HG03039 (cell line): Measurements from ENCODE around the gene LSP1.
"Not testable (repeated sequence)": the region's sequence is repeated elsewhere in the genome, so short reads cannot be mapped to it uniquely, and the experiment has no call there.

Experiments used
- ATAC-seq: cut with Tn5 transposase; IDR thresholded peaks from one replicate; pipeline ENCODE4 v1.9.1; 2021; ENCODE audit warnings: mild to moderate bottlenecking, moderate library complexity; ENCODE audit not compliant: unreplicated experiment

The LSP1 gene, protein sequence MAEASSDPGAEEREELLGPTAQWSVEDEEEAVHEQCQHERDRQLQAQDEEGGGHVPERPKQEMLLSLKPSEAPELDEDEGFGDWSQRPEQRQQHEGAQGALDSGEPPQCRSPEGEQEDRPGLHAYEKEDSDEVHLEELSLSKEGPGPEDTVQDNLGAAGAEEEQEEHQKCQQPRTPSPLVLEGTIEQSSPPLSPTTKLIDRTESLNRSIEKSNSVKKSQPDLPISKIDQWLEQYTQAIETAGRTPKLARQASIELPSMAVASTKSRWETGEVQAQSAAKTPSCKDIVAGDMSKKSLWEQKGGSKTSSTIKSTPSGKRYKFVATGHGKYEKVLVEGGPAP

DNA sequence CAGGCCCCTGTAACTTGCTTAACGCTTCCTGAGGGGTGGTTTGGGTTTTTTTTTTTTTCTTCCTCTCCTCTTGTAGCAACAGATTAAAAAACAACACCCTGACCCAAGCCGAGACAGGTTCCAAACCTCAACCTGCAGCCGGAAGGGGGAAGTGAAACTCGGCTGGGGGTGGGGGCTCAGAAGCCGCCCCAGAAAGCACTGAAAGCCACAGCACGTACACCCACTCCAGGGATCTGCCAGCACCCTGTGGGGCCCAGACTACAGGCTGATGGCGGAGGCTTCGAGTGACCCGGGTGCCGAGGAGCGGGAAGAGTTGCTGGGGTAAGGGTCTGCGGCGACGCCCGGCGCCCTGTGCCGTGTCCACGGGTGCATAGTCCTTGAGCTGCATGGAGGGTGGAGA is at the start of gene LSP1:
TSS of gene LSP1 (plus strand) at position 208 of the 400 bp plus-strand sequence. CDS start at position 269, 61 bp downstream.
- ATAC-seq = peak; percentile 30

DNA sequence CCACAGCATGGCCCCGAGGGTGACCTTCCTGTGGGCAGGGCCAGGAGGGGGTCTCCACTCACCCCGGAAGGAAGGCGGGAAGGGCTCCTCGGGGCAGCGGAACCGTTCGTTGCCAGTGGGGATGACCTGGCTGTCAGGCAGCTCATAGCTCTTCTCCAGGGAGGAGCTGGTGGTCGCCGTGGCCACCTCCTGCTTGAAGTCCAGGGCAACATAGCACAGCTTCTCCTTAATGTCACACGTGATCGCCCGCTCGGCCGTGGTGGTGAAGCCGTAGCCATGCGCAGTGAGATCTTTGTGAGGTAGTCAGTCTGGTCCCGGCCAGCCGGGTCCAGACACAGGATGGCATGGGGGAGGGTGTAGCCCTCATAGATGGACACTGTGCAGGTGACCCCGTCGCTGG is 49.6 kb upstream of the LSP1 start:
- ATAC-seq = no peak

DNA sequence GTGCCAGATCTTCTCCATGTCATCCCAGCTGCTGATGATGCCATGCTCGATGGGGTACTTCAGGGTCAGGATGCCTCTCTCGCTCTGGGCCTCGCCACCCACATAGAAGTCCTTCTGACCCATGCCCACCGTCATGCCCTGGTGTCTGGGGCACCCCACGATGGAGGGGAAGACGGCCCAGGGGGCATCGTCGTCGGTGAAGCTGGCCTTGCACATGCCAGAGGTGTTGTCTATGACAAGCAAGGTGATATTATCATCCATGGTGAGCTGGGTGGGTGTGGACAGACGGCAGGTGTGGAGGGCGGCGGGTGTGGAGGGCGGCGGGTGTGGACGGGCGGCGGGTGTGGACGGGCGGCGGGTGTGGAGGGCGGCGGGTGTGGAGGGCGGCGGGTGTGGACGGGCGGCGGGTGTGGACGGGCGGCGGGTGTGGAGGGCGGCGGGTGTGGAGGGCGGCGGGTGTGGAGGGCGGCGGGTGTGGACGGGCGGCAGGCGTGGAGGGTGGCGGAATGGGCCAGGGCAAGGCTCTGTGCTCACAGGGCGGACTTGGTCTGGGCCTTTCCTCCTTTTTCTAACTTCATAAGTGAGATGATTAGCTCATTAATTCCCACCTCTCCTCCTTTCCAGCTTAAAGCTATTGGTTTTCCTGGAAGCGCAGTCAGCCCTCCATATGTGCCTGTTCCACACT is 48.9 kb upstream of the LSP1 start:
- ATAC-seq = not testable (repeated sequence)

DNA sequence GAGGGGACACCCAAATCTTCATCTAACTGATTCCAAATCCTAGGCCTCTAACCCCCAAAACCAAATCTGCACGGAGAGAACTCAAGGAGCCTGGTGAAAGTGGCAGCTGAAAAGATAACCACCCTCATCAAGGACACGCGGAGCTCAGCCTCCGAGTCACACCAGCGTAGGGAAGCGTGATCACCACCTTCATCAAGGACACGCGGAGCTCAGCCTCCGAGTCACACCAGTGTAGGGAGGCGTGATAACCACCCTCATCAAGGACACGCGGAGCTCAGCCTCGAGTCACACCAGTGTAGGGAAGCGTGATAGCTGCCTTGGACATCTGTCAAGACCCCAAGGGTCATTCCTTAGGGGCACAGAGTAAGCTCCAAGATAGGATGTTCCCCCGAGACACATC is 47.4 kb upstream of the LSP1 start:
- ATAC-seq = no peak

DNA sequence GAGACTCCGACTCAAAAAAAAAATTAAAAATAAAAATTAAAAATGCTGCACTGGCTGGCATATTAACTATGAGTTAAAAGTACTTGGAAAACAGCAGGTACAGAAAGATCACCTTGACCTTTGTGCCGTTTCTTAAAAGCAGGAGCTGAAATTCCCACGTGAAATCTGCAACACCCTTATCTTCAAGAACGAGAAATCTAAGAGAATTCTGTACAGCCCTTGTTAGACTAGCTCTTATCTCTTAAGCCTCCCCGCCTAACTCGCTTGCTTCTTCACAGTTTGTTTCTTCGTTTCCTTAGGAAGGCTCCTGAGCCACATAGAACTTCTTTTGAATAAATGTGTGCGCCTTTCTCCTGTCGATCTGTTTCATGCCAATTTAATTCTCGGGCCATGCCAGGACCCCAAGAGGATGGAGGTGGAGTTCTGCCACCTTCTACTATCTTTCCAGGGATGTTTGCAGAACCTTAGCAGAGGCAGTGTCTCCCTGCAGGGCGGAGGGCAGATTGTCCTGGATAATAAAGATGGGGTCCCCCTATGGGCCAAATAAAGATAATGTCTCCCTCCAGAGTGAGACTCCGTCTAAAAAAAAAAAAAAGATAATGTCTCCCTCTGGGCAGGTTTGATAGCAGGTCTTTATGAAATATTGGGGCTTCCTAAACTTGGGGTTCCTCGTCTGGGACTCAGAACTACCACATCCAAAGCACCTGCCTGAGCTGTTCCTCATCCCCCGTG is 45.5 kb upstream of the LSP1 start:
- no peak for ATAC-seq

DNA sequence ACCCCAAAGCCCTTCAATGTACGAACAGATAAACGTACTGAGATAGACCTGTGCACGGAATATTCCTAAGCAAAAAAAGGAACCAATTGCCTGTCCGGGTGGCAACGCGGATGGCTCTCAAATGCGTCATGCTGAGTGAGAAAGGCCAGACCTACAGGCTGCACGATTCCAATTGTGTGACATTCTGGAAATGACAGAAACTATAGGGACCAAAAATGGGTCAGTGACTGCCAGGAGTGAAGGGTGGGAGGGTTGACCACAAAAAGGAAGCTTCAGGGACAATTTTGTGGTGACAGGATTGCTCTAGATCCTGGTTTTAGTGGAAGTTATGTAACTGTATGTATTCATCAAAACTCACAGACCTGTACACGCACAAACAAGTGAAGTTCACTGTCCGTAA is 42.1 kb upstream of the LSP1 start:
- ATAC-seq = no peak

DNA sequence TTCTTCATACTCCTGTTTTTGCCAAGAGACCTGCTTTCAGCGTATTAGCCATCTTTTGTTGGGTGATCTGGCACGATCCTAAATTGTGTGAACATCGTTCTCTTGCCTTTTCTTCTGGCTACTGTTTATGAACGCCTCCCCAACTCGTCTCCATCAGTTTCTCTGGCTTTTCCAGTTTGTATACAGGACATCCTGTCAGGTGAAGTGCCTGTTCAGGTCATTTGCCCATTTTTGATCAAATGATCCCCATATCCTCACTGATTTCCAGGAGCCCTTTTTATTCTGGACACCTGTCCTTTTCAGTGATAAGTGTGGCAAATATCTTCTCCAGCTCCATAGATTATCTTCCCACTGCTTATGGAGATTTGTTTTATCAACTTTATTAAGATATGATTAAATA is 40.6 kb upstream of the LSP1 start:
- no peak for ATAC-seq

DNA sequence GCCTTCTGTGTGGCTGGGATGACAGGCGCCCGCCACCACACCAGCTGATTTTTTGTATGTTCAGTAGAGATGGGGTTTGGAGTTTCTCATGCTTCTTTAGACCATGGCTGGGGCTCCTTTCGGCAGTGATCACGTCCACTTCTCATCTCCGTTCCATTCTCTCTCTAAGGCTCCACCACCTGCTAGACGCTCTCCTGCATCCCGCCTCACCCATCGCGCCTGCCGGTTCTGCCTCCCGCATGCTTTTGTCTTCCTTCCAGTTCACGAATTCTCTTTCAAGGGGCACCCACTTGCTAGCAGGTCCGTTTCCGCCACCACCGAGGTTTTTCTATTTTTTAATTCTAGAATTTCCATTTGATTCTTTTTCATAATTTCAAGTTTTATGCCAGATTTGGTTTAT is 40.1 kb upstream of the LSP1 start:
- no peak for ATAC-seq

DNA sequence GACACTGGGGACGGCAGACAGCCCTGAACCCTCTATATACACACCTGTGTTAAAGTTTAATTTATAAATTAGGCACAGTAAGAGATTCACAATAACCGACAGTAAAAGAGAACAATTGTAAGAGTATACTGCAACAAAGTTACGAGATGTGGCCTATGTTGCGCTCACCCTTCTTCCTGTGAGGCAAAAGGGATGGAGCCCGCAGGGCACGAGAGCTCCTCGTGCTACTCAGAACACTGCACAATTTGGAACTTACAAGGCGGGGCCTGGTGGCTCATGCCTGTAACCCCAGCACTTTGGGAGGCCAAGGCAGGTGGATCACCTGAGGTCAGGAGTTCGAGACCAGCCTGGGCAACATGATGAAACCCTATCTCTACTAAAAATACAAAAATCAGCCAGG is 39.5 kb upstream of the LSP1 start:
- not testable (repeated sequence) for ATAC-seq

DNA sequence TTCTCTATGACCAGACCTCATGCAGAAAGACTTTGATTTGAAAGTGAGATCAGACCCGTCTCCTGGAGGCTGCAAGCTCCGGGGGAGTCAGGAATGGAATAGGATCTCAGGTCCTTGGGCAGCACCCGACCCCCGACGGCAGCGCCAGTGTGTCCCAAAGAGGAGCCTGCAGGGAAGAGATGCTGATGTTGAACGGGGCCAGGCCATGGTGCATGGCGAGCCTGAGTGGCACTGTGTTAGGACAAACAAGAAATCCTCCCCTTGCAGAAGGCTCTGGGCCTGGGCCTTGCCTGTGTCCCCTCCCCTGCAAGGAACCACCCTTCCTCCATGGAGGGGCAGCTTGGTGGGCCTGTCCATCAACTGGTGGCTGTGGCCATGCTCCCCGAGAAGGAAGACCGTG is 38.2 kb upstream of the LSP1 start:
- no peak for ATAC-seq

DNA sequence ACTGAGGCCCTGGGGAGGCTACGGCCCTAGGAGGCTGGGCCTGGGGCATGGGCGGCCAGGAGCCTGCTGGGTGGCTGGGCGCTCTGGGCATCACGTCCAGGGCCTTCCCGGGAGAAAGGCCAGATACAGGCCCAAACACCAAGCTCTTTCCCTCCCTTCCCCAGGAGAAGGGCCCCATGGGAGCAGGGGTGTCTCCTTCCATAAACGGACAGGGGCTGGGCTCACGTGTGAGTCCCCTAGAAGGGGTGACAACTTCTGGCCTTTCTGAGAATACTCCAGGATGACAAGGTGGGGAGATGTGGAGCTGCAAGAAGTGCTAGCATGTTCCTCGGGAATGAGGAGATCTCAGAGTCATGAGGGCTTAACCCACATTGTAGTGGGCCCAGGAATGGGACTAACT is 37.6 kb upstream of the LSP1 start:
- ATAC-seq = no peak

DNA sequence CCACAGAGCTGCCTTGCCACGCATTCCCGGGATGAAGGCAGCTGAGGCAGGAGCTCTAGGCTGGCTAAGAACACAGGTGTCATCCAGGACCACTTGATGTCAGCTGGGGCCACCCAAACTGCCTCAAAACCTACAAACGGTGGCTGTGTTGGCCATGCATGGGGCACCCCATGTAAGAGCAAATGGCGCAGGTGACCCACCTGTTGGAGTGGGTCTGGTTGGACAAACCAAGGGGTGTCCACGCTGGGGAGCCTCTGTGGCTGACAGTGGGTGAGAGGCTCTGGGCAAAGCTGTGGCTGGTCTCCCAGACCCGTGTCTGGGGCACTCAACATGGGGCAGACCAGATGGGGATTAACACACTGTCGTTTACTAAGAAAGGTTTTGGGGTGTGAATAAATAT is 37.1 kb upstream of the LSP1 start:
- ATAC-seq = no peak

DNA sequence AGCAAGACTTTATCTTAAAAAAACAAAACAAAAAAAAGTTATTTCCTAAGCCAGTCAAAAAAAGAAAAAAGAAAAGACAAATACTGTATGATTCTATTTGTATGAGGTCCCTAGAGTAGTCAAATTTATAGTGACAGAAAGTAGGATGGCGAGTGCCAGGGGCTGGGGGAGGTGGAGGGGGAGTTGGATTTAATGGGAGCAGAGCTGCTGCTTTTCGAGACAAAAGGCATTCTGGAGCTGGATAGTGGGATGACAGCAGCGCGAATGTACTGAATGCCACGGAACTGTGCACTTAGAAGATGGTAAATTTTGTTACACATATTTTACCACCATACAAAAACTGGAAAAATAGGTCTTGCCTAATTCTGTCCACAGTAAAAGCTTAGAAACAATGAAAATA is 35.9 kb upstream of the LSP1 start:
- ATAC-seq = no peak

DNA sequence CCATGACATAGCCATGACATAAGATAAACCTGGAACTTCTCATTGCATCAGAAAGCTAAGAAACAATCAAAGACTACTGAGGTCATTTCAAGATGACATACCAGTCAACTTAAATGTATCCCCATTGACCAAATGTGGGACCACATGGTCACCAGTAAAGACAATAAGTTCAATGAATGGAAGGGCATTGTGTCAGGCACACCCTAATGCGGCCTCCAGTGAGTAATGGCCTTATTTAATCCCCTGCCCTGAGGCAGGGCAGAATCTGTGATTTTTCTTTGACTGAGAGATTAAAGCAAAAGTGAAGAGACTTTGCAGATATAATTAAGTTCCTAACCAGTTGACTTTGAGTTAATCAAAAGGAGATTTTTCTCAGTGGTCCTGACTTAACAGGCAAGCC is 35.4 kb upstream of the LSP1 start:
- no peak for ATAC-seq

DNA sequence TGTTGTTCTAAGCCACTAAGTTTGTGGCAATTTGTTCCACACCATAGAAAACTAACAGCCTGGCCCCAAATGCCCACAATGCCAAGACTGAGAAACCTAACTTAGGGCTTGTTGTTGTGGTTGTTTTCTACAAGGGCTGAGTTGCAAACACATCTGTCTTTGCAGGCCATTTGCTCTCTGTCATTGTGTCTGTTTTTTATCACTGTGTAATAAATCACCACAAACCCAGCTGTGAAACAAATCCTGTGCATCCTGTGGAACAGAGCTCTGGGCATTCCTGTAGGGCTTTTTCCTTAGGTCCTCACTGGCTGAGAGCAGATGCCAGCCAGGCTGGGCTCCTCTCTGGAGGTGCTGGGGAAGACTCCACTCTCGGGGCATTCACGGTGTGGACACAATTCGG is 33.8 kb upstream of the LSP1 start:
- no peak for ATAC-seq

DNA sequence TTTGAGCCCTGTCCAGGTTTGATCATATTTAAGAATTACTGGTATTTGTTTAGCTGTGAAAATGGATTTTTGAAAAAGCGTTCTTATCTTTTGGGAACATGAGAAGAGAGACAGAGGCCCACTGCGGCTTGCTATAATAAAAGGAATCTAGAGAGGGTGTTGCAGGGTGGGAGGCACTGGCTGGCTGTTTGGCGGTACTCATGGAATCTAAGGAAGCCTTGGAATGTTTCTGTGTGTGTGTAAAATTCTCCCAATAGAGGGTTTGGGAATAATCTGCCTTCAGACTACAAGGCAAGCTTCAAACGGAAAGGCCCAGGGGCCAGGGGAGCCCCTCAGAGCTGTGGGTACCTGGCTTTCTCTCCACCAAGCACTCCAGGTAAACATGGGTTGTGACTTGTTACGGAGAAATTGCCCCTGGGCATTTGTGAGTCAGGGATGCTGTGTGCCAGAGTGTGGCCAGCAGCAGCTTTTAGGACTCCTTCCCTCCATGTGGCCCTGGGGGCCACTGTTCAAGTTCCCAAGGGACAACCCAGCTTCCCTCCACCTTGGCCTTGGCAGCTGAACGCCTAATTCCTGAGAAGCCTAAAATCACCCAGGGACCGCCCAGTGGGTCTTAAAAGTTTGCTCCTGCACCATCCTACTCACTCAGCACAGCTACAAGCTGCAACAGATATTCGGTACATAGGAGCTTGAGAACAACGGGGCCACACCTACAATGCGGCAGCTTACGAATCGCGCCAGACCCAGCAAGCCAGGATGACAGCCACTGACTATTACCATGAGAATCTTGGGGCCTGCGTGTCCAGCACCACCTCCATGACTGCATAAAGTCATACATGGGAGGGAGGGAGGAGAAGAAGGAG is 32.2 kb upstream of the LSP1 start:
- no peak for ATAC-seq

DNA sequence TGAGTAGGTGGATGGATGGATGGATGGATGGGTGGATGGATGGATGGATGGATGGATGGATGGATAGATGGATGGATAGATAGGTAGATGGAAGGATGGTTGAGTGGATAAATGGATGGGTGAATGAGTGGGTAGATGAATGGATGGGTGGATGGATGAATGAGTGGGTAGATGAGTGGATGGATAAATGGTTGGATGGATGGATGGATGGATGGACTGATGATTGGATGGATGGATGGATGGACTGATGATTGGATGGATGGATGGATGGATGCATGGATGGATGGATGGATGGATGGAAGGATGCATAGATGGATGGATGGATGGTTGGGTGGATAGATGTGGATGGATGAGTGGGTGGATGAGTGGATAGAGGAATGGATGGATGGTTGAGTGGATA is 31.3 kb upstream of the LSP1 start:
- no peak for ATAC-seq

DNA sequence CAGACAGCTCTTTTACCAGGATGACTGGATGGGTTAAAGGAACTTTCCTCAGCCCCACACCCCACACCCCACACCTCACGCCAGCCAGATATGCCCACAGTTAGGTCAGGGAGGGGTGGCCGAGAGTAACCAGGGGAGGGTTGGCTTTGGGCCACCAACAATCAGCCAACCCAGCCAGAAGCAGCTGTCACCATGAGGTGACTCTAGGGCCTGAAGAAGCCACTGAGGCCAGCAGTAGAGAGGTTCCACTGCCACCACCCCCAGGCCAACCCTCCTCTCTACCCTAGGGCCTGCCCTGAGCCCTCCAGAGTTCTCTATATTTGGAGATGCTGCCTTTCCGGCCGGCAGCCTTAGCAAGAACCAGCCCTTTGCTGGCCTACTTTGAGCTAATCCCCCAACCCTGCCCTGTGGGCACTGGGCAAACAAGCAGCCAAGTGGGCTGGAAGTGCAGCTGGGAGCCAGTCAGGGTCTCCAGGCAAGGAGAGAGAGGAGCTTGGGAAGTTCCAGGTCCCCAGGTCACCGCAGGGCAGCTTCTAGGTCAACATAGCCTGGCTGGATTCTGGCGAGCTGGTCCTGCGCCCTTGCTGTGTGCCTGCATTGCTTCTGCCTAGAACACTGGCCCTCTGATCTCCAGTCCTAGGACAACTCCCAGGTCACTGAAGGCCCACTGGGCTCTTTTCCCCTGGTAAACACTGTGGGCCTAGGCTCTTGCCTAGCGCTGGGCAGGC is 30.1 kb upstream of the LSP1 start:
- no peak for ATAC-seq

DNA sequence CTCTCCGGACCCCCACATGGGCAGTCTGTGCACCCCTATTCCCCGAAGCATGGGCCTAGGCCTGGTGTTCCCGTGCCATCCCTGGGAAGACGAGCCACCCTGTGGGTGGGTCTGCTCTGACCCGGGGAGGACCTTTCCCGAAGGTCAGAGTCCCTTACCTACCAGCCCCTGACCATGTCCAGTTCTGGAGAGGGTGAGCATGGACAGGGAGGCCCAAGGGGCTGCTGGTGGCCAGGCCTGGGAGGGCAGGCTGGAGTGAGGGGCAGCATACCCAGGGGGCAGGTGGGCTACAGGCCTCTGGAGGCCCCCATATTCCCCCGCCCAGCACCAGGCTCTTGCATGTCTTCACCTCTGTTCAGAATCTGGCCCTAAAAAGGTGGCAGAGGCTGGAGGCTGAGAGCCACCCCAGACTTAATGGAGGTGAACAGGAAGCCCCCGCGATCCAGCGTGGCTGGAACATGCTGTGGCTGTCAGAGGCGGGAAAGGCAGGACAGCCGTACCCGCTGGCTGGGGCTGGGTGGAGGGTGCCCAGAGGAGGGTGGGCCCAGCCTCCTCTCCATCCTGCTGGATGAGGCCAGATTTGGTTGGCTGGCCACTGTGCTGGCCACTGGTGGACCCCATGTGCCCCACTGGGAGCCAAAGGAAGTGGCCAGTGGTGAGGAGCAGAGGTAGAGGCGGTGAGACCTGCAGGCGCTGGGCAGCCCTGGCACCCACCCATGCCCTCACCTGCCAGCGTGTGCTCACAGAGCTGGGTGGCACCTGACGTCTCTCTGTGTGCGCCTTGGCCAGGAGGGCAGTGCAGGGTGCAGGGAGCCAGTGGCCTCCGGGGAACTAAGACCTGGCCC is 29.3 kb upstream of the LSP1 start:
- no peak for ATAC-seq
